Stimulated activated CD8-positive, alpha-beta memory T cell treated with anti-CD3 and anti-CD28 coated beads, Interleukin-7, amount 100 ng/mL, for 48 hours (primary cell): ENCODE measurements around the gene SNX5.

Experiments
- DNase-seq, 2 donors: peaks; one replicate each; pipeline ENCODE4 v3.0.0-alpha.2; 2020; ENCODE audit warnings: low read depth in 1 of 2; ENCODE audit errors: extremely low read depth in 1 of 2

Gene SNX5

DNA sequence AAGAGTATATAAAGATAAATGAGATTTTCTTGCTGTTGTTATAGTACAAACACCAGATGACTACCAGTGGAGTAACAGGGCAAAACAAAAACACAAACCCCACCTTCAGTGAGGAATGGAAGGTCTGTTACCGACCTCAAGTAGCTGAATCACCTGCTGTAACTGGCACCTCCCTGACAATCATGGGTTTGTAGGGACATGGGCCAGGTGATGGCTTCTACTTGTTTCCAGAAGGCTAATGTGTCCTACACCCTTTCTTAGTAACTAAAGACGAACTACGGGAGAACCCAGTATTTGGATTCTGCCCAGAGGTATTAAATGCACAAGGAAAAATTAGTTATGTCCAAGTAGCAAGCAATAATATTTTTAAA is 26.8 kb downstream of the SNX5 start:
- no peak for DNase-seq

DNA sequence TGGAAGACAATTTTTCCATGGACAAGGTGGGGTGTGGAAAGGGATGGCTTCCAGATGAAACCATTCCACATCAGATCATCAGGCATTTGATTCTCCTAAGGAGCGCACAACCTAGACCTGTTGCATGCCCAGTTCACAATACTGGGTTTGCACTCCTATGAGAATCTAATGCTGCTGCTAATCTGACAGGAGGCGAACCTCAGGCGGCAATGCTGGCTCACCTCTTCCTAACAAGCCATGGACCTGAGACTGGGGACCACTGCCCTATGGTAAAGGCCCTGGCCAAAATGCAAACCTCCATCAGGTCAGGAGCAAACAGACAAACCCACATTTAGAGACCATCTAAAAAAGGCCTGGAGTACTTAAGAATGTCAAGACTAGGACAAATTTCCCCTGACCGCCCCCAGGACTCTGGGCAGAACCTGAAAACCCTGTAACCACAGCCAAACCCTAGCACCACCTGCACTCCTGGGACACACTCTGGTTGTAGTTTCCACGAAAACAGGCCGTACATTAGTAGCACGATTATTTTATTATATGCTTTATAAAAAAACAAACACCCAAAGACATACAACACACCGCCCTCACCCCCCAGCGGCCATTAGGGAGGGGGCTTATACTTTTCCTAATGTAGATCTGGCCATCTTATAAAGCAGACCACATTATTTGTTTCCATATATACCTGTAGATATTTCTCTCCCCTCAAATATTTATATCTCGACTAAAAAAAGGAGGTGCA is 27.3 kb downstream of the SNX5 start:
- DNase-seq, result no peak

DNA sequence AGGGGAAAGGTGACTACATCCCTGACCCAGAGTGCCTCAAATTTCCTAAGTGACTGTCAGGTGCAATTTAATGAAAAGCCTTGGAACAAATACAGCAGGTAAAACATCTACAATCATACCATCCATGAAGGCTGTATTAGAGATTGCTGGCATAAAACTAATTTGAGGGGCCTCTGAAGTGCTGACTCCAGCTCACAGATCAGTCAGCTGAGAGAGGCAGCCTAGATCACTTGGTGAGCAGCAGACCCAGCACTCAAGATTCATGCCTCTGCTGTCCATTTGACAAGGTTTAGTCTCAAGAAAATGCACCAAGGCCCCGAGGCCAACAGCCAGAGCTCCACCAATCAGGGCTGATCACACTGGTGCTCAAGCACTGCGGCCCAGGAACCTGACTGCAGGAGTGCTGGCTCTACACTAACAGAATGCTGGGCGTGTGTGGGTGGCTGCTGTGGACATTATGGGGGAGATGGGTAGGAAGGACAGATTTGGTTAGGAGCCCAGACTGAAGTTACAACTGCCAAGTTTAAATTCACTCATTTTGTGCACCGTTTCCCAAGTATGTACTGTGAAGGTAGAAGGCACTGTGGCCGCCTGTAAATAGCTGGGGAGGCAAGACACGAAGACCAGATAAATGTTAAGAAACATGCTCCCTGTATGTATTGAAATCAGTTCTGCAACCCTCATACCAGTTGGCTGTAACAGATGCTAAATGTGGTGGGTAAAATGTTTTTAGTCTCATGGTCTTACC is 28.2 kb downstream of the SNX5 start:
- DNase-seq, result no peak

DNA sequence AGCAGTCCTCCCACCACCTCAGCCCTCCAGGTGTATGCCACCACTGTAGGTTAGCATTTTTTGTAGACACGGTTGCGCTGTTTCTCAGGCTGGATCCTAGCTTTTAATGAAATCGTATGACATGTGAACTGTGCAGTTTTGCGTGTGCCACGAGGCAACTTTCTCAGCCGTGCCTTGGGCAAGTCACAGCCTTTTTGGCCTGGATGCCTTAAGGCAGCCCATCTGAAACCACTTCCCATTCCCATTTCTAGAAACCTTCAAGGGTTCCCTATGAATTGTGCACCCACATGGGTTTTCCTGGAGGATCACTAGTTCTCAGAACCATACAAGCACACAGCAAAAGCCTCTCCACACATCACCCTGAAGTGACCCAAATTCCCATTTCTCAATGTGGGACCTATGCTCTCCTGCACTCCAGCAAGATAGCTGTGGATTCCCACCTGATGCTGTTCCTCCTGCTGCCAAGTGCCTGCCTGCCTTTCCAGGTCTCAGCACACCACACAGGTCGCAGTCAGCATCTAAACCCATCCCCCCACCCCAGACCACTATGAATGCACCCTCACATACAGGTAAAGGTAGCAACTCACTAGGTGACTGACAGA is 28.9 kb downstream of the SNX5 start:
- DNase-seq, result no peak

DNA sequence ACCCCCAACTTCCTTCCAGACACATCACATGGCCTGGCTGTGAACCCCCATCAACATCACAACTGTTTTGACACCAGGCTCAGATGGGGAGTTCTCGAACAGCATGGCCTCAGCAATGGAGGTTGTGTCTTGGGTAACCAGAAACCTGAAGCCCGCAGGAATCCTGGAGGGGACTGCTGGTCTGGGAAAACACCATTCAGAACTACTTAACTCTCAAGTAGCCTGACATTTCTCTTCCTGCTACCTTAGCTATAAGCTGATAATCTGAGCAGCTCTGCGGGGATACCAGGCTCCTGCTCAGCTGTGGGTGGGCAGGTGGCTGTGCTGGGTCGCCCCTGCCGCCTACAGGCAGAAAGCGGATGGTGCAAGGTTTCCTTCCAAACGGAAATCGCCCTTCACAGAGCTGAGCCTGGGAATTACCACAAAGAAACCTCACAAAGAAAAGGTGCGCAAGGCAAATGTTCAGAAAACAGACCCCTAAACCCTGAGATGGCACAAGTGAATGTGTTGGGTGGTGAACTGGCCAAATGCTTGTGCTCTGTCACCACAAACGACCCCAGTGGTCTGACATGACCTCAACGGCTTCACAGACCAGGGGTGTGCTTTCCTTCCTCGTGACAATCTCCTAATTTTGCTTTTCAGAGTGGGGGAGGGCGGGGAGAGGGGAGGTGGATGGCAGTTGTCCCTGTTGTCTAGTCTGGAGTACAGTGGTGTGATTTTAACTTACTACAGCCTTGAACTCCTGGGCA is 29.5 kb downstream of the SNX5 start:
- peak; percentile 25 to 43 for DNase-seq

DNA sequence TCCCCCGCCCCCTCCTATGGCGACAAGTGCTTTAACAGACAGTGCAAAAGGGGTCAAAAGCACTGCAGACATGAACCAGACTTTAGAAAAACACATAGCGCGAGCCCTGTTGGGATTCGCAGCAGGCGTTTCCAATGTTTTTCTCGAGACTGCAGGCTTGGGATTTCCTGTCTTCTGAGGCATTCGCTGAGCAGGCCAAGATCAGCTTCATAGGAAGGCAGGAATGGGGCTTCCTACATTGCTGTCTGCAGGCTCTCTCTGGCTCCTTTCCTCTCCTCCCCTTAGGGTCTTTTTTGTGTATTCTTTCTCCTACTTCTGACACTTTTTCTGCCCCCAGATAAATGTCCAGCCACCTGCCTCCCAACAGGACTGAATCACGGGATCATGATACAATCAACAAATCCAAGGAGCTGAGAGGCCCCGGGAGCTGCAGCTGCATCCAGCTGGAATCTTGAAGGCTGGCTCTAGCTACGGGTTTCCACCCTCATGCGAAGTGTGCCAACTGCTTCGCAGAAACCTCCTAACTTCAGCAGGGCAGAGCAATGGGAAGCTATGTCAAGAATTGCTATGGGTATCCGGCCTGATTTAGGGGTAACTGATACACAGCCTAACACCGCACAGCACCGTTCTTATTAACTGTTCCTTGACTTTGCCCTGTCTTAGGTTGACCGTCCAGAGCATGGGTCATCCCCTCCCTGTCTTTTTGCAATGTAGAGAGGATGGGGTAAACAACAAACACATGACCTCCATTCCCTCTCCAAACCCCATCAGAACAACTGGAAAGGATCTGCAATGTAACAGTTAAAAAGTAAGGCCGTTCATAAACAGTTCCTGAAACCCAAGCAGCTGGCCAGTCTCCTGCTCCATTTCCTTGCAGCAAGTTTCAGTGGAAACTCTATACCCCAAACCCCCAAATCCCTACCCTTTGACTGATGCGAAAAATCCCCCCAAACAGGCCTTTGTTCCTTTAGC is 31.5 kb downstream of the SNX5 start:
- DNase-seq, result no peak

DNA sequence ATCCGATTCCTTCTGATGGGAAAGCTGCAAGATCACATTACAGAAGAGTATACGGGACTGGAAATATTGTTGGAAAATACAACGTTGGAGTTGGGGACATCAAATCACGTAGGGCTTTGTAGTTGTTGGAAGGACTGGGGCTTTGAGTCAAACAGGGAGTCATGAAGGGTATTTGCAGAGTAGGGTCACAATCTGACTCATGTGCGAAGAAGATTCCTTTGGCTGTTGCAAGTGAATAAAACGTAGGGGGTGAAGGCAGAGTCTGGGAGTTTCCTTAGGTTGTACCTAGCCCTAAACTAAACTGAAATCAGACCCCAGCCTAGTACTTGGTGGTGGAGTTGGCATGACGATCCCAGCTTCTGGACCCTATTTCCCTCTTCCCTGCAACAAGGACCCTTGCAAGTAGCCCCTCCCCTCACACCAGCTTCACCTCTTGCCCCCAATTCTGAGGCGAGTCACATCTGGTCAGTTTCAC is 32.3 kb downstream of the SNX5 start:
- no peak for DNase-seq

DNA sequence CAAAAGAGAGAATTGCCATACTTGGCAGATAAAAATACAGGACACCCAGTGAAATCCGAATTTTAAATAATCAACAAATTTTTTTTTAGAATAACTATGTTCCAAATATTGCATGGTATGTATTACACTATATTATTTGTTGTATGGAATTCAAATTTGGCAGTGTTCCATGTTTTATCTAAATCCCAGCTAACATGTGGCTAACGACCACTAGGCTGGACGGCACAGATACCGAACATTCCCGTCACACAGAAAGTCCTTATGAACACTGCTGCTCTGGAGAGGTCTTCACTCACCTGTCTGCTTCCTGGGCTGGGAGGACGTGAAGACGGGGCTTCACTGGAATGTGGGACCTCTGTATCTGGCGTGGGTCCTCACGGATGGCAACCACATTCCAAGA is 32.8 kb downstream of the SNX5 start:
- DNase-seq, result no peak

DNA sequence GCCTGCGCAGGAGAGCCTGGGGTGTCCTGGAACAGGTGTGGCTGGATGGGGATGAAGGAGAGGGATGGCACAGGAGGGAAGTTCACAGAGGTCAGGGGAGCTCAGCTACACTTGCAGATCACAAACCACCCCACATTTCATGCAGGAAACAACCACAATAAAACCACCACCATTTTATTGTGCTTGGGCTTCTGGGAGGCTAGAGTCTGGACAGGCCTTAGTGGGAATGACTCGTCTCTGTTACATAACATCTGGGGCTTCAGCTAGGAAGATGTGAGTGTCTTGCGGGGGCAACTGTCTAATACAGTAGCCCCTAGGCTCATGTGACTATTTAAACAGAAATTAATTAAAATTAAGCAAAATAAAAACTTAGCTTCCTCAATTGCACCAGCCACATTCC is 33.4 kb downstream of the SNX5 start:
- DNase-seq, result no peak

DNA sequence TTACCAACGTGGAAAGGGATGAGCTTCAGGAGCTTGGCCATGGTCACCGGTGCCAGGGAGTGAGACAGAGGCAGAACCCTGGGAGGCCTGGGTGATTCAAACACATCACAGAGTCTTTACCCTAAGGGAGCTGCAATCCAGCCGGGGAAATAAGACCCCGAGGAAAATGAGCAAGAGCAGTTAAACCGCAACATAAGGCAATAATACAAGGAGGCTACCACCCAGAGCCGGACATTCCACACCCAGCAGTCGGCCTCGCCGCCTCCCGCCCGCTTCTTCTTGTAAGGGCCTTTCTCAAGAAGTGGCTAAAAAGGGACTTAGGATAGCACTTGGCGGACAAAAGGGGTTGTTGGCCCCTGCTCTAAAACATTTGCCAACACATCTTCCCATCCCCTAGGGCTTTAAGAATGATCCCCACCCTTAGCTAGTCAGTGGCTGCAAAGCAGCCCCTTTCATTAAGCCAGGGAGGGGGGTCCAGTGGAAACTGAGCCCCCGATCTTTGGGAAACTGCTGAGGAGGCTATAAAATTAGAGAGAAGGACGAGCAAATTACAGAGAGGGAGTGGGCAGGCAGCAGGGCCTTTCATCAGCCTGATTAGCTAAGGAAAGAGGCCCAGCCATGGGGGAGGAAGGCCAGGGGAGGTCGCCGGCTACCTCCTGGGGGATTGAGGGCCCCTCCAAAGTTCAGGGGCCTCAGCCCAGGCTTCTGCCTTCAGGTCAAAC is 34.3 kb downstream of the SNX5 start:
- no peak for DNase-seq

DNA sequence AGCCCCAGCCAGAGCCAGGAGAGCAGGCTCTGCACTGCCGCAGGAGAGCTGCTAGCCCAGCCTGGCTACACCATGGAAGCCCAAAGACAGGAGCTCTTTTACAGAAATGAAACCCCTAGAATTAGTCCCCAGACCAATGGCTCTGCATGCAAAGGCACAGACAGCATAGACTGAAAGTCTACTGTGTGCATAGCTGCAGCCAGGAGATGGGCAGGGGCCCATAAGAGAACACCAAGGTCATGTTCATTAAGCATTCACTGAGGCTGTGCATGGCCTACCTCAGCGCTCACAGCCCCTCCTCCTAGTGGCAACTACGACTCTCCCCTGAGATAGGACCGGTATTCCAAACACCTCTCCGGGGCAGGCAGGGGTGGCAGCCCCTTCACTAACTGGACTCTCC is 34.9 kb downstream of the SNX5 start:
- no peak for DNase-seq

DNA sequence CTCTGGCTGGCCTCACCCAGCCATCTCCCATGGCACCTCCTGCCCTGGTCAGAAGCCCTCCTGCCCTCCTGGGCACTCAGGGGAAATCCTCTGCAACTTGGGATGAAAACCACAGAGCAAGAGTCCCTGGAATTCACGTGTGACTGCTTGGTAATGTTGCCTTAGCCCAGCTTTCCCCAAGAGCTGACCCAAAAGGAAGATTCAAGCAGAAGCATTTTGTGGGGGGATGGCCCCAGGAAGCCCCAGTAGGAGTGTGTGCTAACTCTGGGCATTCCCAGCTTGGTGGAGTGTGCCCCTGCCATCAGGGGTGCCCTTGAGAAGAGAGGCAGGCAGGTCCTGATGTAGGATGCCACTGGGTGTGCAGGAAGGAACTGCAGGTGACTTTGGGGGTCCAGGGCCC is 35.5 kb downstream of the SNX5 start:
- no peak for DNase-seq

DNA sequence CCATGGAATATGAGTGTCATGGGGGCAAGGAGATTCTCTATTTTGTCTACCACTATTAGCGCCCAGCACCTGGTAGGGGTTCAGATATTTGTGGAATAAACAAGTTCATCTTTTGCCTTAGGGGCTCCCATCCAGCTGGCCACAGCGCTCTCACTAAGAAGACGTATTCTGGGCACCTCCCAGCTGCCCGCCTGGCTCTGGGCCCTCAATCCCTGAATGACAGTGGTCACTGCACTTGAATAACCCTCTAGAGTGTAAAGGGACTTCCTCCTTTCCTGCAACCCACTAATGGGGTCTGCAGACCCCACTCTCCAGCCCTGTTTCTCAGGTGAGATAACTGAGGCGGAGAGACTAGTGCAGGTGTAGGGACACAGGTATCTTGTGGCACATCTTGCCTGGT is 36.2 kb downstream of the SNX5 start:
- no peak for DNase-seq

DNA sequence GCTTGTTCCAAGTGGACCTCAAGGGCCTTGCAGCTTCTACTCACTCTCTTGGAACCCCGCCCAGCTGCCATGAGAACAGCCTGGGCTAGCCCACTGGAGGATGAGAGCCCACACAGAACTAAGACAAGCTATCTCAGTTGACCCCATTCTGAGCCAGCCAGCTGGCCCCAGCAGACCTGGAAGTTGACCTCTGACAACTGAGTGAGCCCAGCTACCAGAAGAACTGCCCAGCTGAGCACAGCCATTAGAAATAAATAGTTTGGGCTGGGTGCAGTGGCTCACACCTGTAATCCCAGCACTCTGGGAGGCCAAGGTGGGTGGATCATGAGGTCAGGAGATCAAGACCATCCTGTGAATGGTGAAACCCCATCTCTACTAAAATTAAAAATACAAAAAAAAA is 37.1 kb downstream of the SNX5 start:
- no peak for DNase-seq

DNA sequence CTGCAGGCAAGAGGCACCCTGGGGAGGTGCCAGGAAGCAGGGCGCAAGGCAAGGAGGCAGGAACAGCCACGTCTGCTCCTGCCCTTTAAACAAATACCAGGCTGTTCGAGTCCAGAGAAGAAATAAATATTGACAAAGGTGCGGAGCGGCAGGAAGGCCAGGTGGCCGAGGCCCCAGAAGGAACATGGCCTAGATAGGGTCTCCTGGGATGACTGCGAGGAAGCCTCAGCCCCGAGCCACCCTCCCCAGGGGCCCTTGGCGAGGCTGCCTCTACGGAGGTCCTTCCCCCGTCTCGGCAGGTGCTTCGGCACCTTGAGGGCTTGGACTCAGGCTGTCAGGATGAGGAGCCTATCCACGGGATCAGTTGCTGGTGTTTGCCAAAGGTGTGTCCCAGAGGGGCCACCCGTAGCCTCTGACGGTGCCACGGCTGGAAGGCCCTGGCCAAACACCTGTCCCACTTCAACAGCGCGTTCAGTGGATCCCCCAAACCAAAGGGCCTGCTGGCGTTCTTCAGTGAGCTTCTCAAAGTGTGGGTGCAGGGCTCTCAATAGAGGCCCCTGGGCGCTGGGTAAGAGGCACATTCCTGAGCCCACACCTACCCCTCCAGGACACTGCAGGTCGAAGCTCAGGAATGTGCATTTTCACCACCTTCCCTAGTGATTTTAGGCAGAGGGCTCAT is 39.8 kb downstream of the SNX5 start:
- DNase-seq, result no peak

DNA sequence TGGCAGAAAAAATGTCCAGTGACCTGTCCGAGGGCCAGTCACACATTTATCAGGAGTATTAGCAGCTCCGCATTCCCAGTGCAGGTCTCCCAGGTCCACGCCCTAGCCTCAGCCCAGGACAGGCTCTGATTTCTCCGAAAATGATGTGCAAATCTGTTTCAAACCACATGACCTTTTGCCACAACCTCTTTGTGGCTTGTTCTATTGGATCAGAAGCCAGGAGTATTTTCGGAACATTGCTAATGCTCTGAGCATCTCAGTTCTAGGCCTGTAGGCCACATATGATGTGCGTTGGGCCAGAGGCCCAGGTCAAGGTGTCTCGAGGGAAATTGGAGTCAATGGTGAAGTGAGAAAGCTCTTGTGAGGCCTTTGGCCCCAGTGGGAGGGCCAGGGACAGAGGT is 40.4 kb downstream of the SNX5 start:
- DNase-seq, result no peak

DNA sequence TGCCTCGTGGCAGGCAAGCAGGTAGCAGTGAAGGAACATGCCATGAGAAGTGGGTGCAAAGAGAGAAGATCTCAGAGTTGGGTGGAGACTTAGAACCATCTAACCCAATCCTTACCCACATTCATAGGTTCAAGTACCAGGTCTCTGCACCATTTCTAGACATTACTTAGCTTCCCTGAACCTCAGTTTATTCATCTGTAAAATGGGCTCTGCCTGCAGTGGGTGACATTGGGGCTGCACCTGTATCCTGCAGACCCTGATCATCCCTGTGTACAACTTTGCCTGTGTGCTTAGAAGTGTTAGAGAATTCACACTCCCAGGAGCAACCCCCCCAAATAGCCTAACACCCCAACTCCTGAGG is 42.7 kb downstream of the SNX5 start:
- DNase-seq, result no peak

DNA sequence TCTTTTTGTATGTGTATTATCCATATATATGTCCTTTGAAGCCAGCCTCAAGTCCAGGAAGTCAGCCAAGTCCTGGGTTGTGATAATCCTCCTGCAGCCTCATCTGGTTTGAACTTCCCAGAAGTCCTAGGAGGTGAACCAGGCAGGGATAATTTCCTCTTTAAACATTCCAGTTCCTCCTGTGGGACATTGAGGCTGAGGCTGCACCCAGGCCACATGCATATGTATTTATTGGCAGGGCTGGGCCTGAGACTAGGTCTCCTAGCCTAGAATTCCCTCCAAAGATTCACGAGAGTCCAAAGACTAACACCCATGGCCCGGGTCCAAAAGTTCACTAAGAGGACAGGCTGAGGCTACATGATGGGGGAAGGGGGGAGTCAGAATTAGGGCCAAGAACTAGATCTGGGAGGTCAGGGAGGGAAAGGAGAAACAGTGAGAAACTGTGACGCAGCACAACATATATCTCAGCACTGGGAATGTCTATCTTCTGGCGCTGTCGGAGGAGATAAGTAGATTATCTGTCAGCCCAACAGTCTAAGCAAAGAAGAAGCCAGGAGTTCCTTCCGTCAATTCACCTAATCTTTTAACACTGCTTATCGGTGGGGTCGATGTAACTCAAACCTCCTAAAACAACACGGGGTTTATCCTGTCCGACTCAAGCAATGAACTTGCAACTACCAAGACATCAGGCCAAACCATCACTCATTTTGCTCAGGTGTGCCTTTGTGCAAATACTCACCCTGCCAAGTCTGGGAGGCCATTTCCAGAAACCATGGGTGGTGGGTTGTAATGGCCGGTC is 43.3 kb downstream of the SNX5 start:
- no peak for DNase-seq
